DND-41 (cell line): ENCODE data around the gene DRC7.

Source experiments
- ATAC-seq: fragments of 200-7000 bp; cut with Tn5 transposase; 3 replicates; pipeline ENCODE4 v1.9.1; 2021; ENCODE audit warnings: low read depth; ENCODE audit not compliant: insufficient read depth
- DNase-seq: peaks from one replicate; pipeline ENCODE4 v3.0.0-alpha.2; 2020
- H2AFZ ChIP-seq: 2 replicates; pipeline ENCODE4 v1.6.0; 2012; ENCODE audit warnings: low read depth, low read length
- H3K27ac ChIP-seq: 2 replicates; pipeline ENCODE4 v1.5.1; 2012; ENCODE audit warnings: low read length, inconsistent platforms
- H3K27me3 ChIP-seq: fragments of 200-600 bp; sonication (generic); 2 replicates; pipeline ENCODE4 v1.6.0; 2012; ENCODE audit warnings: low read length, mild to moderate bottlenecking, inconsistent platforms; ENCODE audit not compliant: insufficient read depth, poor library complexity
- H3K36me3 ChIP-seq: 2 replicates; pipeline ENCODE4 v1.5.1; 2012; ENCODE audit warnings: low read length, inconsistent platforms; ENCODE audit not compliant: insufficient read depth
- H3K4me1 ChIP-seq: 2 replicates; pipeline ENCODE4 v1.5.1; 2012; ENCODE audit warnings: mild to moderate bottlenecking, low read length; ENCODE audit not compliant: insufficient read depth
- H3K4me2 ChIP-seq: 2 replicates; pipeline ENCODE4 v1.6.0; 2012; ENCODE audit warnings: mild to moderate bottlenecking, moderate library complexity, low read length, inconsistent platforms; ENCODE audit not compliant: insufficient read depth
- H3K4me3 ChIP-seq, 2 experiments: fragments of 200-600 bp in 1 of 2; shearing (Covaris generic) in 1 of 2; 2 replicates each; pipeline ENCODE4 v1.5.1; 2012 to 2016; ENCODE audit warnings: inconsistent platforms in 2 of 2, low read length in 2 of 2, mild to moderate bottlenecking in 2 of 2, low read depth in 1 of 2, moderate library complexity in 1 of 2
- H3K79me2 ChIP-seq: 2 replicates; pipeline ENCODE4 v1.6.0; 2012; ENCODE audit warnings: low read length, inconsistent platforms; ENCODE audit not compliant: insufficient read depth
- H3K9ac ChIP-seq: 2 replicates; pipeline ENCODE4 v1.6.0; 2012; ENCODE audit warnings: low read depth, mild to moderate bottlenecking, inconsistent platforms, low read length, moderate library complexity
- H3K9me3 ChIP-seq: 2 replicates; pipeline ENCODE4 v1.5.1; 2012; ENCODE audit warnings: low read length, moderate library complexity, mild to moderate bottlenecking, inconsistent platforms; ENCODE audit not compliant: insufficient read depth, severe bottlenecking
- H4K20me1 ChIP-seq: 2 replicates; pipeline ENCODE4 v1.6.0; 2012; ENCODE audit warnings: low read length; ENCODE audit not compliant: insufficient read depth
- CTCF ChIP-seq: IDR thresholded peaks from 2 replicates; pipeline ENCODE4 v1.5.1; 2012; ENCODE audit warnings: borderline replicate concordance, low read length, moderate library complexity, mild to moderate bottlenecking; ENCODE audit not compliant: poor library complexity, severe bottlenecking; ENCODE audit errors: extremely low read depth
- EZH2 ChIP-seq: IDR thresholded peaks from 3 replicates; pipeline ENCODE4 v1.6.1; 2012; ENCODE audit warnings: borderline replicate concordance, low read depth, mild to moderate bottlenecking, moderate library complexity, low read length, inconsistent platforms; ENCODE audit not compliant: severe bottlenecking

Gene DRC7

GRCh38 chr16:57755726-57756423, 61.3 kb downstream of the DRC7 start:
- no peaks in the 10 kb centered on the region for H3K4me1 ChIP-seq
- no peak overlapping the region for H3K9ac ChIP-seq
- no peak overlapping the region for H3K4me3 ChIP-seq
- H4K20me1 ChIP-seq: peaks cover 10% of the 10 kb centered on the region; the same call in 1 of the 2 replicates
- H3K27me3 ChIP-seq: no peaks in the 10 kb centered on the region
- H3K9me3 ChIP-seq: no peaks in the 10 kb centered on the region
- no peak overlapping the region for H3K27ac ChIP-seq
- no peak overlapping the region for H3K4me2 ChIP-seq
- DNase-seq (no peak), ATAC-seq (no peak)
- H2AFZ ChIP-seq: no peak overlapping the region
- TF ChIP-seq EZH2 (no peak), CTCF (peak; percentile 7)
- H3K36me3 ChIP-seq: peaks cover 67% of the 10 kb centered on the region
- H3K79me2 ChIP-seq: no peaks in the 10 kb centered on the region

GRCh38 chr16:57756424-57757325, 62.1 kb downstream of the DRC7 start:
- no peaks in the 10 kb centered on the region for H3K79me2 ChIP-seq
- no peak overlapping the region for H2AFZ ChIP-seq
- no peaks in the 10 kb centered on the region for H3K27me3 ChIP-seq
- H3K9ac ChIP-seq: no peak overlapping the region
- ATAC-seq (peak; percentile 5; the same call in 1 of the 3 replicates), DNase-seq (no peak)
- TF ChIP-seq EZH2 (no peak), CTCF (no peak)
- H3K36me3 ChIP-seq: peaks cover 59% of the 10 kb centered on the region
- no peak overlapping the region for H3K4me2 ChIP-seq
- H3K27ac ChIP-seq: no peak overlapping the region
- peaks cover 10% of the 10 kb centered on the region; the same call in 1 of the 2 replicates for H4K20me1 ChIP-seq
- H3K4me3 ChIP-seq: no peak overlapping the region
- no peaks in the 10 kb centered on the region for H3K4me1 ChIP-seq
- no peaks in the 10 kb centered on the region for H3K9me3 ChIP-seq

- peak; percentile 85 for DNase-seq
- Histone ChIP-seq H3K9ac (no peak overlapping the region), H3K79me2 (no peaks in the 10 kb centered on the region), H3K27ac (peak overlapping the region; percentile 50), H3K4me2 (no peak overlapping the region), H3K36me3 (peaks cover 53% of the 10 kb centered on the region), H3K4me1 (no peaks in the 10 kb centered on the region), H4K20me1 (peaks cover 10% of the 10 kb centered on the region; the same call in 1 of the 2 replicates), H3K27me3 (no peaks in the 10 kb centered on the region), H2AFZ (no peak overlapping the region), H3K9me3 (no peaks in the 10 kb centered on the region), H3K4me3 (no peak overlapping the region)
- TF ChIP-seq CTCF (peak; percentile 97), EZH2 (no peak)
- peak; percentile 93 for ATAC-seq
Observed at GRCh38 chr16:57757326-57757786, 62.8 kb downstream of the DRC7 start.
